Right atrium auricular region (tissue), 2 donors: ENCODE results near the gene ZCRB1. TPM values are rescaled to one million over a fixed set of nuclear protein-coding genes. Genes with fewer than 3 reads are reported as not detected.

Experiments
- DNase-seq: peaks from one replicate; pipeline ENCODE4 v3.0.0-alpha.2; 2019; ENCODE audit warnings: low spot score
- H3K27ac ChIP-seq, 2 donors: fragments of 200-600 bp; sonication (generic); 1 replicate in 1 of 2; 2 replicates in 1 of 2; pipeline ENCODE4 v1.5.1; 2016 to 2019
- H3K27me3 ChIP-seq, 2 donors: fragments of 200-600 bp; sonication (generic); one replicate each; pipeline versions ENCODE4 v1.5.1 to v1.6.0; 2017 to 2019
- H3K36me3 ChIP-seq: fragments of 200-600 bp; sonication (generic); one replicate; pipeline ENCODE4 v1.5.1; 2016
- H3K4me1 ChIP-seq, 2 donors: fragments of 200-600 bp; sonication (generic); one replicate each; pipeline versions ENCODE4 v1.5.1 to v1.6.0; 2017 to 2019
- H3K4me3 ChIP-seq, 2 donors: fragments of 200-600 bp; sonication (generic); 1 replicate in 1 of 2; 2 replicates in 1 of 2; pipeline ENCODE4 v1.5.1; 2017 to 2019; ENCODE audit warnings: mild to moderate bottlenecking in 1 of 2, moderate library complexity in 1 of 2
- H3K9me3 ChIP-seq, 2 donors: fragments of 200-600 bp; sonication (generic); one replicate each; pipeline ENCODE4 v1.5.1; 2019
- CTCF ChIP-seq, 2 donors: fragments of 200-600 bp; sonication (generic); IDR thresholded peaks; one replicate each; pipeline ENCODE4 v1.5.1; 2019; ENCODE audit warnings: antibody characterized with exemption in 2 of 2
- total RNA-seq, 2 donors: library from RNA; depleted of rRNA; stranded (reverse); fragments of >200 nt; gene quantifications; one replicate each; pipeline ENCODE4 v1.1.0, GENCODE V29; 2016

The ZCRB1 gene
- total RNA-seq, 2 donors from 2014 or later: 22.7 to 50.2 TPM

DNA sequence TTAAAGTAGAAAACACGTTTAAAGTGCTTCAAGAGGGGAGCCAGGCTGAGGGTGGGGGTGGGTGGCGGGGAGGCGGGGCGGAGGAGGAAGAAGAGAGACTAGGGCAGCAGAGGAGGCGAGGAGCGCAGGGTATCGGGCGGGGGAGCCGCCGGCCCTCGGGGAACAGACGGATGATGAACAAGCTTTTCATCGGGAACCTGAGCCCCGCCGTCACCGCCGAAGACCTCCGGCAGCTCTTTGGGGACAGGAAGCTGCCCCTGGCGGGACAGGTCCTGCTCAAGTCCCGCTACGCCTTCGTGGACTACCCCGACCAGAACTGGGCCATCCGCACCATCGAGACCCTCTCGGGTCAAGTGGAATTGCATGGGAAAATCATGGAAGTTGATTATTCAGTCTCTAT, 39.2 kb downstream of the ZCRB1 start:
- no peak for TF ChIP-seq CTCF (IDR thresholded peaks at IDR 0.05)
- Histone ChIP-seq H3K36me3 (no peaks in the 10 kb centered on the region), H3K27me3 (no peaks in the 10 kb centered on the region)

GRCh38 chr12:42285431-42285830, 40.5 kb downstream of the ZCRB1 start:
- no peak overlapping the region for H3K4me3 ChIP-seq
- TF ChIP-seq CTCF (IDR thresholded peaks at IDR 0.05): no peak
- no peak overlapping the region for H3K27ac ChIP-seq
- no peaks in the 10 kb centered on the region for H3K9me3 ChIP-seq
- no peak for DNase-seq
- H3K27me3 ChIP-seq: no peaks in the 10 kb centered on the region
- no peaks in the 10 kb centered on the region for H3K36me3 ChIP-seq
- H3K4me1 ChIP-seq: no peaks in the 10 kb centered on the region

More for the DNA sequence above, 39.2 kb downstream of the ZCRB1 start:
- Histone ChIP-seq H3K27ac (no peak overlapping the region), H3K4me1 (no peaks in the 10 kb centered on the region), H3K9me3 (no peaks in the 10 kb centered on the region), H3K4me3 (no peak overlapping the region)
- DNase-seq: no peak

- Histone ChIP-seq H3K4me1 (no peaks in the 10 kb centered on the region), H3K27ac (no peak overlapping the region), H3K36me3 (no peaks in the 10 kb centered on the region), H3K9me3 (no peaks in the 10 kb centered on the region), H3K4me3 (no peak overlapping the region), H3K27me3 (no peaks in the 10 kb centered on the region)
- no peak for TF ChIP-seq CTCF (IDR thresholded peaks at IDR 0.05)
- no peak for DNase-seq
Measured at GRCh38 chr12:42284876-42285275, 41.0 kb downstream of the ZCRB1 start.

- no peaks in the 10 kb centered on the region for H3K9me3 ChIP-seq
- no peak for DNase-seq
- no peak overlapping the region for H3K27ac ChIP-seq
- no peaks in the 10 kb centered on the region for H3K4me1 ChIP-seq
- TF ChIP-seq CTCF (IDR thresholded peaks at IDR 0.05): no peak
- no peaks in the 10 kb centered on the region for H3K36me3 ChIP-seq
- no peak overlapping the region for H3K4me3 ChIP-seq
- H3K27me3 ChIP-seq: no peaks in the 10 kb centered on the region
Measured at GRCh38 chr12:42284157-42284556, 41.7 kb downstream of the ZCRB1 start.

DNA sequence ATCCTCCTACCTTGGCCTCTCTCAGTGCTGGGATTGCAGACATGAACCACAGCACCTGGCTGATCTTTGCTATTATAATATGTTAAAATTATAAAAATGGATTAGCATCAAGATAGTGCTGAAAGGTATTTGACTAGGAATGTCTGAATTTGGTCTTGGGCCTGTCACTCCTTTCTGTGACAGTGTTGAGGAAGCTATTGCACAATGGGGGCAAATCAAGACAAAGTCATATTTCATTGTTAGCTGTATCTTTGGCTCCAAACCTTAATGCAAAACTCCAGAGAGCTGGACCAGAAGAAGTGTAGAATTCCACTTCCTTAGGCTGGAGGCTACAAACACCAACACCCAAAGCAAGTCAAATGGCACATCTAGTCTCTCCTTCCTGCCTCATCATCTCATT, 42.2 kb downstream of the ZCRB1 start:
- Histone ChIP-seq H3K4me3 (no peak overlapping the region), H3K4me1 (no peaks in the 10 kb centered on the region), H3K27ac (no peak overlapping the region), H3K27me3 (no peaks in the 10 kb centered on the region), H3K9me3 (no peaks in the 10 kb centered on the region), H3K36me3 (no peaks in the 10 kb centered on the region)
- no peak for TF ChIP-seq CTCF (IDR thresholded peaks at IDR 0.05)
- no peak for DNase-seq

- no peak for DNase-seq
- no peaks in the 10 kb centered on the region for H3K4me1 ChIP-seq
- no peak overlapping the region for H3K27ac ChIP-seq
- no peaks in the 10 kb centered on the region for H3K36me3 ChIP-seq
- H3K27me3 ChIP-seq: no peaks in the 10 kb centered on the region
- H3K4me3 ChIP-seq: no peak overlapping the region
- no peak for TF ChIP-seq CTCF (IDR thresholded peaks at IDR 0.05)
- no peaks in the 10 kb centered on the region for H3K9me3 ChIP-seq
Measured at GRCh38 chr12:42282294-42282693, 43.6 kb downstream of the ZCRB1 start.
